ENCODE results near the gene MAPK7.

MAPK7 gene

GRCh38 chr17:19391432-19391831 lies 13.1 kb downstream of the MAPK7 start:
- DNase-seq: no peak

GRCh38 chr17:19392303-19392702 lies 14.0 kb downstream of the MAPK7 start:
- DNase-seq: no peak

- no peak for DNase-seq
Observed at GRCh38 chr17:19397556-19398041, 19.3 kb downstream of the MAPK7 start.

- no peak for DNase-seq
Observed at GRCh38 chr17:19398301-19399181, 20.2 kb downstream of the MAPK7 start.

GRCh38 chr17:19399750-19400450 lies 21.6 kb downstream of the MAPK7 start:
- DNase-seq: no peak

- no peak for DNase-seq
Observed at GRCh38 chr17:19401321-19402010, 23.2 kb downstream of the MAPK7 start.

- no peak for DNase-seq
Observed at GRCh38 chr17:19402171-19402570, 23.9 kb downstream of the MAPK7 start.

GRCh38 chr17:19403021-19403420 lies 24.7 kb downstream of the MAPK7 start:
- DNase-seq: no peak

GRCh38 chr17:19404264-19404663 lies 26.0 kb downstream of the MAPK7 start:
- DNase-seq: no peak

GRCh38 chr17:19405114-19405513 lies 26.8 kb downstream of the MAPK7 start:
- no peak for DNase-seq

GRCh38 chr17:19407601-19408345 lies 29.5 kb downstream of the MAPK7 start:
- DNase-seq: no peak

- DNase-seq: no peak
Observed at GRCh38 chr17:19408346-19408710, 30.0 kb downstream of the MAPK7 start.

- no peak for DNase-seq
Observed at GRCh38 chr17:19409066-19409465, 30.8 kb downstream of the MAPK7 start.

GRCh38 chr17:19409509-19409908 lies 31.2 kb downstream of the MAPK7 start:
- DNase-seq: peak in 2 of 58 donors; percentile 7 to 21

- no peak for DNase-seq
Observed at GRCh38 chr17:19410091-19410490, 31.8 kb downstream of the MAPK7 start.

- peak in 55 of 58 donors; percentile 13 to 90 (median 61) for DNase-seq
Observed at GRCh38 chr17:19410875-19411620, 32.8 kb downstream of the MAPK7 start, which contains the start of gene RNF112. RNF112 (plus strand) TSS chr17:19411232; CDS start chr17:19411409, 177 bp downstream.

- peak in 21 of 58 donors; percentile 5 to 65 (median 34) for DNase-seq
Observed at GRCh38 chr17:19411631-19412030, 33.3 kb downstream of the MAPK7 start.

- DNase-seq: no peak
Observed at GRCh38 chr17:19412510-19412909, 34.2 kb downstream of the MAPK7 start.

GRCh38 chr17:19412984-19413383 lies 34.7 kb downstream of the MAPK7 start:
- DNase-seq: no peak

GRCh38 chr17:19413761-19414160 lies 35.5 kb downstream of the MAPK7 start:
- DNase-seq: no peak

Measured in anterior cingulate cortex (tissue), 58 donors.